GM08714 (cell line): Measurements from ENCODE around the gene ARHGDIG.
"Not testable (repeated sequence)": the region's sequence is repeated elsewhere in the genome, so short reads cannot be mapped to it uniquely, and the experiment has no call there.

Experiments
- H3K4me3 ChIP-seq: fragments of 200-500 bp; sonication (Bioruptor generic); 2 replicates; pipeline ENCODE4 v1.5.1; 2014; ENCODE audit warnings: mild to moderate bottlenecking, low read length, inconsistent platforms
- ZNF274 ChIP-seq: IDR thresholded peaks from 2 replicates; pipeline ENCODE4 v1.6.1; 2012; ENCODE audit warnings: mild to moderate bottlenecking, low read depth, low read length

ARHGDIG gene

DNA sequence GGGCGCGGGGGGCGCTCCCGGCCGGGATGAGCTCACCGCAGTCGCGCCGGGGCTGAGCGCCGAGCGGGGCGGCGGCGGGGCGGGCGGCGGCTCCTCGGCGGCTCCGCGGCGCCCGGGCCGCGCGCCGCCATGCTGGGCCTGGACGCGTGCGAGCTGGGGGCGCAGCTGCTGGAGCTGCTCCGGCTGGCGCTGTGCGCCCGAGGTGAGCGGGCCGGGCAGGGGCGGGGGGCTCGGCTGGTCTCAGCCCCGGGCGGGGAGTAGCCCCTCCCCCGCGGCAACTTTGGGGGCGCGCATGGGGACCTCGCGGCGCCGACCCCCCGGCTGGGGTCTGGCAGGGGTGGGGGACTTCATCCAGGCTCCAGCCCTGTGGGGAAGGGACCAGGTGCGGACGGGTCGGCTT, at the start of gene ARHGDIG:
Gene ARHGDIG (plus strand): TSS at position 40 of the 400 bp plus-strand sequence. CDS start 90 bp downstream, at position 130.
- no peak for TF ChIP-seq ZNF274
- H3K4me3 ChIP-seq: no peak within 1 kb of the TSS

DNA sequence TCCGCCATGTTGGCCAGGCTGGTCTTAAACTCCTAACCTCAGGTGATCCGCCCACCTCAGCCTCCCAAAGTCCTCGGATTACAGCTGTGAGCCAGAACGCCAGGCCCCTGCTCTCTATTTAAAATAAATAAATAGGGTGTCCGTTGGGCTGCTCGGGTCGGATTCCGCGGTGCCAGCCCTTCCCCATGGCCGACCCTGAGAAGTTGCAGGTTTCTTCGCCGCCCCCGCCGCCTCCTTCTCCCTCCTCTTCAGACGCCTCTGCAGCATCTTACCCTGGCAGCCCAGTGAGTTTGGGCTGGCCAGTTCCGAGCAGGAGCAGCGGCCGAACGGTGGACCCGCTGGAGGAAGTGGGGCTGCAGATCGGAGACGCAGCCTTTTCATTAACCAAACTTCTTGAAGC, 49.4 kb upstream of the ARHGDIG start:
- TF ChIP-seq ZNF274: no peak
- H3K4me3 ChIP-seq: no peak overlapping the region

DNA sequence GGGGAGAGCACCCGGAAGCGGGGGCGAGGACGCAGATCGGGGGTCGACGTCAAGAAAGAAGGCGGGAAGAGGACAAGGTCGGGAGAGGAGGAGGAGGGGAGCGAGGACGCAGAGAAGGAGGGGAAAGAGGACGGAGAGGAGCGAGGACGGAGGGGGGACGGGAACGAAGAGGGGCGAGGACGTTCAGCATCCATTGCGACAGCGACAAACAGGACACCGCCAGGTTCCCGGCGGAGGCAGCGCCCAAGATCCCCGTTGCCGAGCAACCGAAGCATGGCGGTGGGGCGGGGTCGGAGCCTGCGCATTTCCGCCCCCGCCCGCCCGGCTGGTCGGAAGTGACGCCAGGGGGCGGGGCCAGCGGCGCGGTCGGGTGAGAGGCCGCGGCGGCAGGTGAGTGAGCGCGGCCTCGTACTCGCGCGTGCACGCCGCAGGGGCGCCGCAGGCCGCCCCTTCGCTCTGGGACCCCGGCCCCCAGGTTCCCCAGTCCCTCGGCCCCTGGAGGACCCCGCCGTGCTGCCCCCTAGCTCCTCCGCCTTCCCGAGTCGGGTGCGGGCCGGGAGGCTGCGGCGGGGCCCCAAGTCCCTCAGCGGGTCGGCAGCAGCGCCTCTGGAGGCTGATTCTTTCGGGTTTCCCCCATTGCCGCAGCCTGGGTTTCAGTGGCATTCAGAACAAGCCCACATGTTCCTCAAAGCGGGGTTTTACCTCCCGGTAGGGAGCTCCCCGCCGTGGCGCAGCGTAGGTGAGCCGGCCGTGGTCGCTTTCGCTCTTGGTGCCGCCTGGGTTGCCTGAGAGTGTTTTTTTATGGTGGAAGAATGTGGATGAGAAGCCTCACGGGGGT, 45.7 kb upstream of the ARHGDIG start, which contains the start of gene FAM234A:
Gene FAM234A (plus strand): TSS at position 354 of the 838 bp plus-strand sequence. CDS start 19,593 bp downstream, outside the sequence.
- no peak for TF ChIP-seq ZNF274

DNA sequence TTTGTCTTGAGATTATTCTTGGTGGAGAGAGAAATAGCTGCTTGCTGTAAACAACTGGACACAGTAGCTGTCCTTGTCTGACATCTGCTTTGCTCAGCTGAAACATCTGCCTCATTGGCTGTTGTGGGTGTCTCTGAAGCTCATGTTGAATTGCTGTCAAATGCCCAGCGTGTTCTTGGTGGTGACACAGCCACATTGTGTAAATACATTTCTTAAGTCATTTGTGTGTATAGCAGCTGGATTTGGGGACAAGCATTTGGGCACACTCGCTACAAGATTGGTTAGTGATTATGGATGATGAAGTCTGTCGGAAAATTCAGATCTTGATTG, 40.5 kb upstream of the ARHGDIG start:
- no peak for TF ChIP-seq ZNF274
- no peak overlapping the region for H3K4me3 ChIP-seq

More for the DNA sequence above, 45.7 kb upstream of the ARHGDIG start, which contains the start of gene FAM234A:
- H3K4me3 ChIP-seq: peak within 1 kb of the TSS; percentile 73

DNA sequence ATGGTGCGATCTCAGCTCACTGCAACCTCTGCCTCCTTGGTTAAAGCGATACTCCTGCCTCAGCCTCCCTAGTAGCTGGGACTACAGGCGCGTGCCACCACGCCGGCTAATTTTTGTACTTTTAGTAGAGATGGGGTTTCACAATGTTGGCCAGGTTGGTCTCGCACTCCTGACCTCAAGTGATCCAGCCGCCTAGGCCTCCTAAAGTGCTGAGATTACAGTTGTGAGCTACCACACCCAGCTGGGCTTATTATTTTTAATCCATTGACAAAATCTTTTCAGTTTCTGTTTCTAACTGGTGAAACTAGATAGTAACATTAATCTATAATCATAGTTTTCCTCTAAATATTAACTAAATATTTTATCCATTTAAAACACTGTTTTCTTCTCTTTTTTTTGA, 39.8 kb upstream of the ARHGDIG start:
- H3K4me3 ChIP-seq: no peak overlapping the region
- no peak for TF ChIP-seq ZNF274

DNA sequence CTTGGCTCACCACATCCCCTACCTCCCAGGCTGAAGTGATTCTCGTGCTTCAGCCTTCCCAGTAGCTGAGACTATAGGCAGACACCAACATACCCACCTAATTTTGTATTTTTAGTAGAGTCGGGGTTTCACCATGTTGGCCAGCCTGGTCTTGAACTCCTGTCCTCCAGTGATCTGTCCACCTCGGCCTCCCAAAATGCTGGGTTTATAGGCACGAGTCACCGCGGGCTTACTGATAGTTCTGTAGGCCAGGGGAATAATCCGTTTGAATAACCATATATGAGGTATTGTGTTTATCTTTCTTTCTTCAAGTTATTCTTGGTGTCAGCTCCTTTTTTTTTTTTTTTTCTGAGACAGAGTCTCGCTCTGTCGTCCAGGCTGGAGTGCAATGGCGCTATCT, 38.1 kb upstream of the ARHGDIG start:
- no peak for TF ChIP-seq ZNF274
- H3K4me3 ChIP-seq: no peak overlapping the region

DNA sequence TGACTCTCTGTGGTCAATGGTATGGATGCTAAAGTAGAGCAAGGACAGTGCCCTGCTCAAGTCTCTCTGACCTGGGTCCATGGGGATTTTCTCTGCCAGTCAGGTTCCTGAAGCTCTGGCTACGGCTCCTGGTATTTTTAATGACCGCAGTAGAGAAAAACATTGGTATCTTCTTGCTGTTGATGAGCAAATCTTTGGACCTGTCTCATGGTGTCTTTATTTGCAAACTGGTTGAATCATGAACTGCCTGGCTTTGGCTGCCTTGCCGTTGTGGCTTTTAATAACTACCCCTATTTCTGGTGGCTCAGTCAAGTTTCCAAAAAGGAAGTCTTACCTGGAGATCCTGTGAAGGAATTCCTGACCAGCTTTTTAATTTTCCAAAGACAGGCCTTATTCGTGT, 37.0 kb upstream of the ARHGDIG start:
- TF ChIP-seq ZNF274: no peak
- no peak overlapping the region for H3K4me3 ChIP-seq

DNA sequence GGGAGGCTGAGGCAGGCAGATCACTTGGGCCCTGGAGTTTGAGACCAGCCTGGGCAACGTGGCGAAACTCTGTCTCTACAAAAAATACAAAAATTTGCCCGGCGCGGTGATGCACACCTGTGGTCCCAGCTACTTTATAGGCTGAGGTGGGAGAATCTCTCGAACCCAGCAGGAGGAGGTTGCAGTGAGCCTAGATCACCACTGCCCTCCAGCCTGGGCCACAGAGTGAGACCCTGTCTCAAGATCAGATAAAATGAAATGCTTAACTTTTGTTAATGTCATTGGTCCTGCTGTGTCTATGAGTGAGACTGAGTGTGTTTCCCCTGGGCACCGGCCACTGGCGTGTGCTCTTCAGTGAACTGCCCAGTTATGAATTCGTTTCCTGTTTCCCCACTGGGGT, 35.3 kb upstream of the ARHGDIG start:
- H3K4me3 ChIP-seq: no peak overlapping the region
- TF ChIP-seq ZNF274: no peak

DNA sequence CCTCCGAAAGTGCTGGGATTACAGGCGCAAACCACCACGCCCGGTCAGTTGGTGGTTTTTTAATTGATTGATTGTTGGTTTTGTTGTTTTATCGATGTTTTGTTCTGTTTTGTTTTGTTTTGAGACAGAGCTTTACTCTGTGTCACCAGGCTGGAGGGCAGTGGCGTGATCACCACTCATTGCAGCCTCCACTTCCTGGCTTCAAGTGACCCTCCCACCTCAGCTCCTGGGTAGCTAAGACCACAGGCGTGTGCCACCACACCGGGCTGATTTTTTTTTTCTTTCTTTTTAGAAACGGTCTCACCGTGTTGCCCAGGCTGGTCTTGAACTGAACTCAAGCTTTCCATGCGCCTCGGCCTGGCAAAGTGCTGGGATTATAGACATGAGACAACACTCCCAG, 33.4 kb upstream of the ARHGDIG start:
- TF ChIP-seq ZNF274: no peak

DNA sequence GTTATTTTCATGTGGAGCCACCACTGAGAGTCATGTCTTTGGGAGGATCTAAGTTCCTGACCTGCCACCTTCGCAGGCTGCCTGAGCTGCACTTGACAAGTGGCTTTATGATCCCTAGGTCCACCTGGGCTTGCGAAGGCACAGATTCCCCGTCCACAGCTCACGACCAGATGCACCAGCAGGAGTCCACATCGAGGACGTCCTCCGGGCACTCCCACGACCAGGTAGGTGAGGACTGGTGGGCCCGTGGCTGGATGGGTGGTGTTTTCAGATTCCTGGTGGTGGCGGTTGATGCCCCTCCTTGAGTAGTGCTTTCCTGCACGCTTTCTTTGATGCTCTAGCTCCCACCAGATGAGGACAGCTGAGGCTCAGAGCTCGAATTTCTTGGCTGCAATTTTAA, 31.0 kb upstream of the ARHGDIG start:
- no peak overlapping the region for H3K4me3 ChIP-seq
- no peak for TF ChIP-seq ZNF274

More for the DNA sequence above, 33.4 kb upstream of the ARHGDIG start:
- no peak overlapping the region for H3K4me3 ChIP-seq

DNA sequence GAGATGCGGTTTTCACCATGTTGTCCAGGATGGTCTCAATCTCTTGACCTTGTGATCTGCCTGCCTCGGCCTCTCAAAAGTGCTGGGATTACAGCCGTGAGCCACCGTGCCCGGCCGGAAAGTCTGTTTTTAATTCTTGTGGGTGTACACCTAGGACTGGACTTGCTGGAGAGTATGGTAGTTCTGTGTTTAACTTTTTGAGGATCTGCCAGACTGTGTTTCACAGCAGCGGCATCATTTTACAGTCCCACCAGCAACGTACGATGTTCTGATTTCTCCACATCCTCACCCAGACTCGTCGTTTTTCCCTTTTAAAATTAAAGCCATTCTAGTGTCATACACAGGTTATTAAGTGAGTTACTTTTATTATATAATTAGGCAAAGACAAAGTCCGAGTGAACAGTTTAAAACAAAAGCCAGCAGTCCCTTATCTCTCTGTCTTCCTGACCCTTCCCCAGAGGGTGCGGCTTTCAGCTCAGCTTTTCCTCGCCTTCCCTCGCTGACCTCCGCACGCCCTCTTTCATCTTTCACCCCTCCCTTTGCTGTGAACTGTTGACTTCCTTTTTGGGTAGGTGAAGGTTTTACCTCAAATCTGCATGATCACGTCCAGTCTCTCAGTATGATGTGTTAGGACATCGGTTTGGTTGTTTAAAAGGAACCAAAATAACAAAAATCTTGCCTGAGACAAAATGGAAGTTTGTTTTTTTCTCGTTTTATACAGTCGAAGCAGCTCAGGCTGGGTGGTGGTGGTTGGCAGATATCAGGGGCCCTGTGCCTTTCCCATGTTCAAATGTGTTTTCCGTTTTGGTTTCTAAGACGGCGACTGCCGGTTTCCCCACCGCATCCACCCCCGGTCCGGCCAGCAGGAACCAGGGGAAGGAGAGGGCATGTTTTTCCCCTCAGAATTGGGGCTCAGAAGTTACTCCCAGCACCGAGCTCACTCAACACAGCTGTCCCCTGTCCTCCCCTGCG, 27.7 kb upstream of the ARHGDIG start:
- H3K4me3 ChIP-seq: peak overlapping the region; percentile 1; the same call in 1 of the 2 replicates
- no peak for TF ChIP-seq ZNF274

DNA sequence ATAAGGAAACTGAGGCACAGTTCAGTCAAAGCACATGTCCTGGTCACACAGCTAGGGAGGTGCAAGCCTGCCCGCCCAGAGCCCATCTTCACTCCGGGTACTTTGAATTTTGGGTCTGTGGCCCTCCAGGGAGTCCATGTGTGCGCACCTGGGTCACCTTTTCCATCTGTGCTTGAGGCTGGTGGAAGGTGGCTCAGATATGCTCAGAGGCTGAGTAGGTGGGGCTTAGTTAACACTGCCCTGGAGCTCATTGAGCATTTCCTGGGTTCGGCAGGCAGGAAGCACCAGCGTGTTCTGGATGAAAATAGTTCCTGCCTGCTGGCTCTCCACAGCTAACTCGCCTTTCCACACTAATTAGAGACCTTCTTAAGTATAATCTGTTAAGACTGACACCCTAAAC, 26.6 kb upstream of the ARHGDIG start:
- no peak for TF ChIP-seq ZNF274
- H3K4me3 ChIP-seq: no peak overlapping the region

DNA sequence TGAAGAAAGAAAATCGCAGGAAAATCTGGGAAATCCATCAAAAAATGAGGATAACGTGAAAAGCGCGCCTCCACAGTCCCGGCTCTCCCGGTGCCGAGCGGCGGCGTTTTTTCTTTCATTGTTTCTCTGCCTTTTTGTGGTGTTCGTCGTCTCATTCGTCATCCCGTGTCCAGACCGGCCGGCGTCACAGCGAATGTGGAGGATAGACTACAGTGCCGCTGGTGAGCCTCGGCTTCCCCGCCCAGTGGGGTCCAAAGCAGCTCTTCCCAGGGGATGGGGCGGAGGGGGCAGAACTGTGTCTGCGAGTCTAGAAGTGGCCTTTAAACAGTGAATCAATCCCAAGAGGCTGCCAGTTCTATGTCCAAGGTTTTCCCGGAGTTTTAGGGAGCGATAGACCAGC, 25.9 kb upstream of the ARHGDIG start:
- TF ChIP-seq ZNF274: no peak
- H3K4me3 ChIP-seq: no peak overlapping the region

DNA sequence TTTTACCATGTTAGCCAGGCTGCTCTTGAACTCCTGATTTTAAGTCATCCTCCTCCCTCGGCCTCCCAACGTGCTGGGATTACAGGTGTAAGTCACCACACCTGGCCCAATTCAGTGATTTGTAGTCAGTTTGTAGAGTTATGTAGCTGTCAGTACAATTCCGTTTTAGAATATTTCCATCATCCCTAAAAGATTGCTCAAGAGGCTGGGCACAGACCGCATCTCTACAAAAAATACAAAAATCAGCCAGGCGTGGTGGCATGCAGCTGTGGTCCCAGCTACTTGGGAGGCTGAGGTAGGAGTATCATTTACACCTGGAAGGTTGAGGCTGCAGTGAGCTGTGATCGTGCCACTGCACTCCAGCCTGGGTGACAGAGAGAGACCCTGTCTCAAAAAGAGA, 25.2 kb upstream of the ARHGDIG start:
- H3K4me3 ChIP-seq: no peak overlapping the region
- no peak for TF ChIP-seq ZNF274

DNA sequence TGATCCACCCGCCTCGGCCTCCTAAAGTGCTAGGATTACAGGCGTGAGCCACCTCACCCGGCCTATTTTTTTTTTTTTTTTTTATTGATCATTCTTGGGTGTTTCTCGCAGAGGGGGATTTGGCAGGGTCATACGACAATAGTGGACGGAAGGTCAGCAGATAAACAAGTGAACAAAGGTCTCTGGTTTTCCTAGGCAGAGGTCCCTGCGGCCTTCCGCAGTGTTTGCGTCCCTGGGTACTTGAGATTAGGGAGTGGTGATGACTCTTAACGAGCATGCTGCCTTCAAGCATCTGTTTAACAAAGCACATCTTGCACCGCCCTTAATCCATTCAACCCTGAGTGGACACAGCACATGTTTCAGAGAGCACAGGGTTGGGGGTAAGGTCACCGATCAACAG, 22.3 kb upstream of the ARHGDIG start:
- not testable (repeated sequence) for H3K4me3 ChIP-seq
